GM10266 (cell line): ENCODE results near the gene ABHD14A.
"Not testable (repeated sequence)": the region's sequence is repeated elsewhere in the genome, so short reads cannot be mapped to it uniquely, and the experiment has no call there.

ENCODE experiments used
- DNase-seq: peaks from one replicate; pipeline ENCODE4 v3.0.0; 2012; ENCODE audit errors: extremely low spot score
- CTCF ChIP-seq: IDR thresholded peaks from 2 replicates; pipeline ENCODE4 v1.5.1; 2012; ENCODE audit warnings: mild to moderate bottlenecking, low read depth; ENCODE audit not compliant: control insufficient read depth, insufficient read depth; ENCODE audit errors: missing control alignments

Gene ABHD14A

GRCh38 chr3:51987568-51987967, 12.7 kb downstream of the ABHD14A start:
- DNase-seq, result no peak
- TF ChIP-seq CTCF, result no peak

- DNase-seq, result no peak
- TF ChIP-seq CTCF, result no peak
Measured at GRCh38 chr3:51988286-51989146, 13.7 kb downstream of the ABHD14A start.

GRCh38 chr3:51990501-51990971, 15.7 kb downstream of the ABHD14A start:
- DNase-seq, result not testable (repeated sequence)

- no peak for TF ChIP-seq CTCF
- DNase-seq, result no peak
Measured at GRCh38 chr3:51992017-51992682, 17.3 kb downstream of the ABHD14A start.

- not testable (repeated sequence) for DNase-seq
Measured at GRCh38 chr3:51993657-51994056, 18.8 kb downstream of the ABHD14A start.

GRCh38 chr3:51994530-51994929, 19.7 kb downstream of the ABHD14A start:
- no peak for TF ChIP-seq CTCF
- no peak for DNase-seq

GRCh38 chr3:51995346-51996163, 20.7 kb downstream of the ABHD14A start, which contains the start of gene RPL29:
TSS of gene RPL29 (minus strand) at chr3:51995895. CDS start at chr3:51995461, 434 bp downstream.
- peak; percentile 23 for TF ChIP-seq CTCF
- peak; percentile 93 for DNase-seq

GRCh38 chr3:51997172-51997571, 22.3 kb downstream of the ABHD14A start:
- TF ChIP-seq CTCF, result no peak
- no peak for DNase-seq
